ENCODE measurements around the gene MALSU1. TPM values are rescaled to one million over a fixed set of nuclear protein-coding genes. Genes with fewer than 3 reads are reported as not detected.
A peak's percentile ranks its signal among the peaks of the same experiment; 100 is the strongest.

The MALSU1 gene
- total and polyA plus RNA-seq, 2 of the 13 experiments (the other 11 are each of a cell fraction or from before 2014, with no cell fraction given), result 72.0 to 141 TPM

- no peak for TF ChIP-seq ZNF407 (CRISPR knock-in tag; IDR thresholded peaks at IDR 0.05; ENCODE audit: not compliant biosample characterization)
- no peak; the same call in 1 of the 2 replicates for TF ChIP-seq ZKSCAN1 (IDR thresholded peaks at IDR 0.05; ENCODE audit: low read length)
- peak; percentile 71; the same call in 1 of the 2 replicates for TF ChIP-seq ZNF607 (CRISPR knock-in tag; IDR thresholded peaks at IDR 0.05; ENCODE audit: borderline replicate concordance)
- 0 out of 2 replicates have a peak, but pooled peaks have one; percentile 28 for TF ChIP-seq ATF3 (CRISPR knock-in tag; IDR thresholded peaks at IDR 0.05)
- TF ChIP-seq, protein P1, sequence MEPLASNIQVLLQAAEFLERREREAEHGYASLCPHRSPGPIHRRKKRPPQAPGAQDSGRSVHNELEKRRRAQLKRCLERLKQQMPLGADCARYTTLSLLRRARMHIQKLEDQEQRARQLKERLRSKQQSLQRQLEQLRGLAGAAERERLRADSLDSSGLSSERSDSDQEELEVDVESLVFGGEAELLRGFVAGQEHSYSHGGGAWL (CRISPR knock-in tag; IDR thresholded peaks at IDR 0.05), result no peak
- TF ChIP-seq GPBP1L1 (CRISPR knock-in tag; IDR thresholded peaks at IDR 0.05), result no peak
- TF ChIP-seq ELF3 (CRISPR knock-in tag; IDR thresholded peaks at IDR 0.05), result peak; percentile 46; the same call in 1 of the 2 replicates
- peak; percentile 64; the same call in 1 of the 2 replicates for TF ChIP-seq IRF2 (CRISPR knock-in tag; IDR thresholded peaks at IDR 0.05)
- no peak for TF ChIP-seq ATF7-NPFF (CRISPR knock-in tag; IDR thresholded peaks at IDR 0.05; ENCODE audit: low read depth)
- 0 out of 2 replicates have a peak, but pooled peaks have one; percentile 16 for TF ChIP-seq ZNF598 (CRISPR knock-in tag; IDR thresholded peaks at IDR 0.05; ENCODE audit: borderline replicate concordance)
- no peak for TF ChIP-seq EED (CRISPR knock-in tag; IDR thresholded peaks at IDR 0.05)
- peak; percentile 81; the same call in 1 of the 2 replicates for TF ChIP-seq ZBTB4 (CRISPR knock-in tag; IDR thresholded peaks at IDR 0.05; ENCODE audit: borderline replicate concordance)
- TF ChIP-seq ZC3H13 (CRISPR knock-in tag; IDR thresholded peaks at IDR 0.05), result no peak
- no peak for TF ChIP-seq DMAP1 (CRISPR knock-in tag; IDR thresholded peaks at IDR 0.05)
- no peak for TF ChIP-seq MED13 (CRISPR knock-in tag; IDR thresholded peaks at IDR 0.05)
- TF ChIP-seq GTF2F1 (IDR thresholded peaks at IDR 0.05; ENCODE audit: low read length), result 0 out of 2 replicates have a peak, but pooled peaks have one; percentile 38
These were observed 5.6 kb upstream of the MALSU1 start (continued) for GRCh38 chr7:23293500-23294073.
